Glomerular endothelial cell (primary cell): Measurements from ENCODE around the gene C9orf43. TPM values are rescaled to one million over a fixed set of nuclear protein-coding genes. Genes with fewer than 3 reads are reported as not detected.
A peak's percentile ranks its signal among the peaks of the same experiment; 100 is the strongest.
"Not testable (repeated sequence)": the region's sequence is repeated elsewhere in the genome, so short reads cannot be mapped to it uniquely, and the experiment has no call there.

ENCODE experiments used
- DNase-seq: peaks from one replicate; pipeline ENCODE4 v3.0.0-alpha.2; 2011; ENCODE audit warnings: low read depth, low spot score; ENCODE audit errors: extremely low read depth
- total RNA-seq: library from RNA; depleted of rRNA; stranded (reverse); fragments of >200 nt; gene quantifications from 2 replicates; pipeline ENCODE4 v1.2.3, GENCODE V29; 2015

Gene C9orf43, protein sequence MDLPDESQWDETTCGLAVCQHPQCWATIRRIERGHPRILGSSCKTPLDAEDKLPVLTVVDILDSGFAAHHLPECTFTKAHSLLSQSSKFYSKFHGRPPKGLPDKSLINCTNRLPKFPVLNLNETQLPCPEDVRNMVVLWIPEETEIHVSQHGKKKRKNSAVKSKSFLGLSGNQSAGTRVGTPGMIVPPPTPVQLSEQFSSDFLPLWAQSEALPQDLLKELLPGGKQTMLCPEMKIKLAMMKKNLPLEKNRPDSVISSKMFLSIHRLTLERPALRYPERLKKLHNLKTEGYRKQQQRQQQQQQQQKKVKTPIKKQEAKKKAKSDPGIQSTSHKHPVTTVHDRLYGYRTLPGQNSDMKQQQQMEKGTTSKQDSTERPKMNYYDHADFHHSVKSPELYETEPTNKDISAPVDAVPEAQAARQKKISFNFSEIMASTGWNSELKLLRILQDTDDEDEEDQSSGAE
- 0.48 and 0.53 TPM in 2 replicates for total RNA-seq

DNA sequence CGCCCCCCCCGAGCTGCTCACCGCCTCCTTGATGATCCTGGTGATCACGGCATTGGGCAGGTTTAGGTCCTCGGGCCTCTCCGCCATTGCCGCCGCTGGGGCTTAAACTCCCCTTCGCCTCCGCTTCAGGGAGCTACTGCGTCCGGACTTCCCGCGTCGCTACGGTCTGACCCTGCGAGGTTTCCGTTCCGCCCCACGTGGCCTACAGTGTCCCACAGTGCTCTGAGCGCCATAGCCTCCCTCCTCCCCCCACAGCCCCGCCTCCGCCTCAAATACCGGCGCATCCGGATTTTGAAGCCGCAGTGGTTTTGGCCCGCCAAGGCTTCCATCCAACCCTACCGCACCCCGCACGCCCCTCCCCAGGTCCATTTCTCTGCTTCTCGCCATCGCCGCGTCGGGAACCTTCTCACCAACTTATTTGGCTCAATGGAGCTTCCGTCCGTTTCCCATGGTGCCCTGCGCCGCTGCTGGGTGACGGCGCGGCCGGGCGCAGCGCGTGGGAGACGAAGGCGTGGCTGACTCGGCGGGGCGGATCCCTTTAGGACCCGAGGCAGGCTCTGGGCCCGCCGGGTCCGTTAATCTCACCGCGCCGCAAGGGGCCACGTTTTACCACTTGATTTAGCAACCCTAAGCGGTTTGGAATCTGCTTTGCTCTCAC lies at the start of gene C9orf43, which contains the start of gene POLE3:
Gene C9orf43 (plus strand): TSS at position 541 of the 658 bp plus-strand sequence. CDS start 2,747 bp downstream, outside the sequence.
Gene POLE3 (minus strand): TSS at position 469 of the 658 bp plus-strand sequence. CDS start 382 bp downstream, at position 87.
- peak; percentile 60 for DNase-seq

DNA sequence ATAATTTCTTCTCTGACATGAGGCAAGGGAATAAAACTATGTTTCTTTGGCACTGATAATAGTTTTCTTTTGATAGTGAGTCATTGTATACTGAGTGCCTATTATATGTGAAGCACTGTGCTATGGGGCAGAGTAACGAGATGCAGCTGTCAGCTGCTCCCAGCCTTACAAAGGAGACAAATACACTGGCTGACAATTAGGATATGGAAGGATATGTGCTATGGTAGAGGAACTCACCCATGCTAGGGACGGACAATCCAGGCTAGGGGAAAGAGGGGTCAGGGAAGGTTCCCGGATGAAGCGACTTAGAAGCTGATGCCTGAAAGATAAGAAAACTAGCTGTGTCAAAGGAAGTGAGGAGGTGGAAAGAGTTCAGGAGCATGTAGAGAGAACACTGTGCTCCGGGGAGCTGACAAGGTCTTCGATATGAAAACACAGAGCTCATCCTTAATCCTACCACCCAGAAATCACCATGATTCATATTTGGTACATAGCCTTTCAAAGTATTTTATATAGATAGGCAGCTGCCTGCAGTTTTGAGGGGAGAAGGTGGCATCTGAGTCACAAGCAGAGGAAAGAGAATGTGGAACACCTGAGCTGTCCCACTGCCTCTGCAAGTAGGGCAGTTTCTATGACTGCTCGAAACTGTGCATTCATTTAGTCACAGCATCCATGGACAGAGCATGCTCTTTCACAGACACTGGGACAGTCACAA lies 49.1 kb upstream of the C9orf43 start:
- DNase-seq, result no peak

DNA sequence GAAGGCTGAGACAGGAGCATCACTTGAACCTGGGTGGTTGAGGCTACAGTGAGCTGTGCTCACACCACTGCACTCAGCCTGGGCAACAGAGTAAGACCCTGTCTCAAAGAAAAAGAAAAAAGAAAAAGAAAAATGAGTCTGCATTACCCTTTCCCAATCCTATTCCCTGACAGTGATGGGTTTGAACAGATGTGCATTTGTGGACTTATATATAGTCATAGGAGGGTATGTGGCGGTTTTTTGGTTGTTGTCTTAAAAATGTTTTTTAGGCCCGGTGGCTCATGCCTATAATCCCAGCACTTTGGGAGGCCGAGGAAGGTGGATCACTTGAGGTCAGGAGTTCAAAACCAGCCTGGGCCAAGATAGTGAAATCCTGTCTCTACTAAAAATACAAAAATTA lies 47.2 kb upstream of the C9orf43 start:
- DNase-seq, result no peak

DNA sequence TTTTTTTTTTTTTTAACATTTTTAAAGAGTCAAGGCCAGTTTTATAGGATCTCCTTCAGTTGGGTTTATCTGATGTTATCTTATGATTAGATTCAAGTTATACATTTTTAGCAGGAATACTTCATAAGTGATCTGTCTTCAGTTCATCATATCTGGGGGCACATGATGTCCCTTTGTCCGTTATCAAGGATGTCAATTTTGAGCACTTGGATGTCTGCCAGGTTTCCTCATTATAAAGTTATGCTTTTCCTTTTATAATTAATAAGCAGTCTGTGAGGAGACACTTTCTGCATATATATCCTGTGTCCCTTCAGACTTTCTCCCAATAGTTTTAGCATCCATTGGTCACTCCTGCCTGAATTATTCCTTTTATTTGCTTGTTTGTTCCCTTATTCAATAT lies 45.6 kb upstream of the C9orf43 start:
- DNase-seq, result no peak

DNA sequence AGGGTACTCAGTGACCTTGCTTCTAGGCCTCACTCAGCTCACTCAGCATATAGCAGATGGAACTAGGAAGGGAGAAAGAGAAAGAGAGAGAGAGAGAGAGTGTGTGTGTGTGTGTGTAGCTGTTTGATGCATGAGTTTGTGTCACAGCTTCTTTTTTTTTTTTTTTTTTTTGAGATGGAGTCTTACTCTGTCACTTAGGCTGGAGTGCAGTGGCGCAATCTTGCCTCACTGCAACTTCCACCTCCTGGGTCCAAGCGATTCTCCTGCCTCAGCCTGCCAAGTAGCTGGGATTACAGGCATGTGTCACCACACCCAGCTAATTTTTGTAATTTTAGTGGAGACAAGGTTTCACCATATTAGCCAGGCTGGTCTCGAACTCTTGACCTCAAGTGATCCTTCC lies 44.9 kb upstream of the C9orf43 start:
- not testable (repeated sequence) for DNase-seq

DNA sequence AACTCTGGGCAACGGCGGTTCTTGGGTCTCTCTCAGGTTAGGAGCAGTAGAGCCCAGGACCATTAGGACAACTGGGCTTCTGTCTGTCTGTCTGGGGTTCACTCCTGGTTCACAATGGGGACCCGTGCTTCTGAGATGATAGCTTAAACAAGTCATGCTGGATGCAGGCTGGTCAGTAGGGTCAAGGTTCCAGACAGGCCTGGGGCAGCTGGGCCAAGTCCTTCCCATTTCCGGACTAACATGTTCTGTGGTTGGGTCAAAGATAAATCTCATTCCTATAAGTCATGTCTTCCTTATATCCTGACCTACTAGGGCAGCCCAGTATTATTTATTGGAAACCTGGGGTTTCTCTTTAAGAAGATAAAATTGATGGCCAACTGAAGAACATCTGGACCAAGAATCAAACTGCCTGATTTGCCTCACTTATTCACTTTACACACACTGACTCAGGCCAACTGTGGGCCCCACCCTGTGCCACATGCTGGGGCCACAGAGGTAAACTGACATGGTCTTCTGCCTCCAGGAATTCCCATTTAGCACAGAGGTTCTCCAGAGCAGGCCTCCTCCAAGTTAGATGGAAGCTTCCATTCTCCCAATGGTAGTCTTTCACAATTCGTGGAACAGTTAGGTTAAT lies 42.1 kb upstream of the C9orf43 start:
- DNase-seq, result no peak

DNA sequence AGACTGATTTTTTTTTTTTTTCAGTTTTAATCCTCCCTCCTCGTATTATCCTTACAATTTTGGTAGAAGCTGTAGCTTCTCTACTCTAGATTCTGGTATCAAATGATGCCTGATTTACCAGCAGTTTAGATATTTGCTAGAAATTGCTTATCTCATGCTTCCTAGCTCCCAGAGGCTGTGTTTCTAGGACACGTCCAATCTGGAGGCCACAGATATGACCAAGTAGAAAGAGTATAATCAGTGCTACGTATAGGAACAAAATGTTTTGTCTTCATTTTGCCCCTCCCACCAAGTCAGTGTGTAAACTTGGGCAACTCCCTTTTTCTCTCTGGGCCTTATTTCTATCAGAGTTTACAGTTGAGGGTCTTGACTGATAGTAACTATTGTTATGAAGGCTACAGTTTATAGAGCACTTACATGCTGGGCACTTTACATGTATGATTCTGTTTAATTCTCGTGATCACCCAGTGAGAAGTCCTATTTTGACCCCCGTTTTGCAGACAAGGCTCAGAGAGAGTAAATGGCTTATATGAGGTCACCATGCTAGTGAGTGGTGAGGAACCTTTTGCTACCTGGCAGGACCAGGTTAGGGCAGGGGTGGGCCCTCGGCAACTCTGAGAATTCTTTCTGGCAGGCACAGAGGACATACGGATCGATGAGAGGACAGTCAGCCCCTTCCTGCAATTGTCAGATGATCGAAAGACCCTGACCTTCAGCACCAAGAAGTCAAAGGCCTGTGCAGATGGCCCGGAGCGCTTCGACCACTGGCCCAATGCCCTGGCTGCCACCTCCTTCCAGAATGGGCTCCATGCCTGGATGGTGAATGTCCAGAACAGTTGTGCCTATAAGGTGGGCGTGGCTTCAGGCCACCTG lies 41.3 kb upstream of the C9orf43 start:
- no peak for DNase-seq

DNA sequence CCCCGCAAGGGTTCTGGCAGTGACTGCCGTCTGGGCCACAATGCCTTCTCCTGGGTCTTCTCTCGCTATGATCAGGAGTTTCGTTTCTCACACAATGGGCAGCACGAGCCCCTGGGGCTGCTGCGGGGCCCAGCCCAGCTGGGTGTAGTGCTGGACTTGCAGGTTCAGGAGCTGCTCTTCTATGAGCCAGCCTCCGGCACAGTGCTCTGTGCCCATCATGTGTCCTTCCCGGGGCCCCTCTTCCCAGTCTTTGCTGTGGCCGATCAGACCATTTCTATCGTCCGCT lies 40.7 kb upstream of the C9orf43 start:
- no peak for DNase-seq

DNA sequence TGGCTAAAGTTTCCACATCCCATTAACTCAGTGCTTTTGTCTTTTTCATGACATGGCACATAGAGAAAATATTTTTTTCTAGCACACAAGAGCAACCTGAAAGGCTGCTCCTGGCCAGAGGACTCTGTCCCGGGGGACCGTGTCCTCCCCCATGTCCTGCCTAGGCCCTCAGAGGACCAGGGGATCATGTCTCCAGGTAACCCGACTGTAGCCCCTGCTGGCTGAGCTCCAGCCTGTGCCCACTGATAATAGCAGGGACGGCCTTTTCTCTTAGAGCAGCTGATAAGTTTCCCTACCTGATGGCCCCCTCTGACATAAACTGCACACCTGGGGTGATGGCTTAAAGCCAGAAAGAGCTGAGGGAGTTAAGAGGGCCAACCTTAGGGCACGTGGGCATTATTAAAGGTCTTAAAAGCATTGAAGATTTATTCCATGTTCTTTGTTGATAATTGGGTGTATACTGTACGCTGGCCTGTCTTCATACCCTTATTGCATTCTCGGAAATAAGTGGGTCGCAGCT lies 39.7 kb upstream of the C9orf43 start:
- DNase-seq, result no peak

DNA sequence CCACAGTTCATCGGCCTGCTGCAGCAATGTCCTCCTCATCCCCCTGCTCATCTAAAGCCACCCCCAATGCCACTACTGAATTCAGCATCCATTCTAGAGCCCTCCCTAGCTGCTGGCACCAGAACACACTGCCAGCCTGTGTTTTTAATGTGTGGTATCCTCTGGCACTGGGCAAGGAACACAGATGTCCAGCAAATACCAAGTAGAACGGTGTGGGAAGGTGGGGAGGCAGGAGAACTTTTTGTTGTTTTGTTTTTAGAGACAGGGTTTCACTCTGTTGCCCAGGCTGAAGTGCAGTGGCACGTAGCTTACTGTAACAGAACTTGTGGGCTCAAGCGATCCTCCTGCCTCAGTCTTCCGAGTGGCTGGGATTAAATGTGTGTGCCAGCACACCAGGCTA lies 38.5 kb upstream of the C9orf43 start:
- no peak for DNase-seq

DNA sequence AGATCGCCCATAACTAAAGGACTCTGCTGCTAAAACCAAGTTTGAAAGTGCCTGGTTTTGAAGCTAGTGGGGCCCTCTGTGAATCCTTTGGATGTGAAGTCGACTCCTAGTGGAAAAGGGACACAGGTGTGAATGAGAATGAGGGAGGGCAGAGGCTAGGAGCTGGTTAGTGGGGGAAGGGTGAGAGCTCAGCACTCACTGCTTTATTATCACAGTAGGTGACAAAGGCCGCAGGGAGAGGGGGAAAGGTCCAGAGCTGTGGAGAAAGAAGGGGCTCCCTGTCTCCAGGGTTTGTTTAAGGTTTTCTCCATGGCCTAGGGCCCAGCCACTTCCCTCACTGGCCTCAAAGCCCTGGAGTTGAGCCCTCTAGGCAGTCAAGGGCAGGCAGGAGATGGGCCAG lies 37.3 kb upstream of the C9orf43 start:
- DNase-seq, result no peak

DNA sequence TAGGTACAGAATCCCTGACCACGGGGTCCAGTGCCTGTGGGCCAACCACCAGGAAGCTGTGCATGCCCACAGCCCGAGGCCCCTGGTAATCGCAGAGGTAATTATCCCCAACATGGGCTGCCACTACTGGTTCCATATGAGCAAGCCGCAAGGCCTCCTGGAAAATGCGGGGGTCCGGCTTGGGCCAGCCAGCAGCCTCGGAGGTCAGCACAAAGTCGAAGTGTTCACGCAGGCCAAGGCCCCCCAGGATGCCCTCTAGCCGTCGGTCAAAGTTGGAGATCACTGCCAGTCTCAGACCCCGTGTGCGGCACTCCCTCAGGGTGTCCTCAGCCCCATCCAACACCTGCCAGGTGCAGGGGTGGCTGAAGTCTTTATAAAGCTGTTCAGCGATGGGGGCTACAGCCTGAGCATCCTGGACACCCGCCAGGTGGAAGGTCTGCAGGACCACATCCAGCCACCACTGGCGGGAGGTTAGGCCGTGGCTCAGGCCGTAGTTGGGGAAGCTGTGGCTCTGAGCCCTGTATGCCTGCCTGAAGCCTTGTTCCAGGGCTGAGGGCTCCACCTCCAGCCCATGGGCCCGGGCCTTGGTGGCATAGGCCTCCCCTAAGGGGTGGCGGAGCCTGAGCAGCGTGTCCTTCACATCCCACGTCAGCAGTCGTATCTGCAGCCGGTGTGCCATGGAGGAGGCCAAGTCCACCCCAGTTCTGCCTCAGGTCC lies 36.7 kb upstream of the C9orf43 start:
- DNase-seq, result no peak

DNA sequence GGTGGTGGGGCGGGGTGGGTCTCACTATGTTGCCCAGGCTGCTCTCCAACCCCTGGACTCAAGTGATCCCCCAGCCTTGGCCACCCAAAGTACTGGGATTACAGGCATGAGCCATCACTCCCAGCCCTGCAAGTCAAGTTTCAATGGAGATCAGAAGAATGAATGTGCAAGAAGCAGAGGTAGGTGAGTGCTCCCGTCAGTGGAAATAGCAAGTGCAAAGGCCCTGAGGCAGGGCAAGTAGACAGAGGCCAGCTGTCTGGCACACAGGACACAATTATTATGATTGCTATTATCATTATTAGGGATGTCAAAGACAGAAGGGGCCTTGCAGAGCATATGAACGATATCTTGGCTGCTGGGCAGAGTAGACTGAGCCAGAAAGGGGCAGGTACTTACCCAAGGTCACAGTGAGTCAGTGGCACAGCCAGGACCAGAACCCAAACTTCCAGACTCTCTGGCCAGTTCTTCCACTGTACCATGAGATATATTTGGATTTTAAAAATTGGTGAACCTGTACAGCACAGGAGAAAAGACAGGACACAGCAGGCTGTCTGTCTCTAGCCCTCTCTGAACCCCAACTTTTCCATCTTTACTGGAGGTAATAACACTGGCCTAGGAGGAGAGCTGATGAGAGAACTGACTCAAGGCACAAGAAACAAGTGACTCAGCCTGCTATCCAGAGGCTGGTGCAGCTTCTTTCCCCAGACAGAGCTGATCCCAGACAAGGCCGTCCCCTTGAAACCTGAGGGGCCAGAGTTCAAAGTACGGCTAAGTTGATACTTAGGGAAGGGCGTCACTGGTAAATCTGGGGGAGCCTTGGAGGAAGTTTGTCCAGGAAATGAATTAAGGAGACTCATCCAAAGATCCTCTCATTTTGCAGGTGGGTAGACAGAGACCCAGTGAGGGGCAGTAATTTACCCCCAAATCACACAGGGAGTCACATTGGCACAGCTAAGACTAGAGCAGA lies 35.2 kb upstream of the C9orf43 start:
- no peak for DNase-seq

DNA sequence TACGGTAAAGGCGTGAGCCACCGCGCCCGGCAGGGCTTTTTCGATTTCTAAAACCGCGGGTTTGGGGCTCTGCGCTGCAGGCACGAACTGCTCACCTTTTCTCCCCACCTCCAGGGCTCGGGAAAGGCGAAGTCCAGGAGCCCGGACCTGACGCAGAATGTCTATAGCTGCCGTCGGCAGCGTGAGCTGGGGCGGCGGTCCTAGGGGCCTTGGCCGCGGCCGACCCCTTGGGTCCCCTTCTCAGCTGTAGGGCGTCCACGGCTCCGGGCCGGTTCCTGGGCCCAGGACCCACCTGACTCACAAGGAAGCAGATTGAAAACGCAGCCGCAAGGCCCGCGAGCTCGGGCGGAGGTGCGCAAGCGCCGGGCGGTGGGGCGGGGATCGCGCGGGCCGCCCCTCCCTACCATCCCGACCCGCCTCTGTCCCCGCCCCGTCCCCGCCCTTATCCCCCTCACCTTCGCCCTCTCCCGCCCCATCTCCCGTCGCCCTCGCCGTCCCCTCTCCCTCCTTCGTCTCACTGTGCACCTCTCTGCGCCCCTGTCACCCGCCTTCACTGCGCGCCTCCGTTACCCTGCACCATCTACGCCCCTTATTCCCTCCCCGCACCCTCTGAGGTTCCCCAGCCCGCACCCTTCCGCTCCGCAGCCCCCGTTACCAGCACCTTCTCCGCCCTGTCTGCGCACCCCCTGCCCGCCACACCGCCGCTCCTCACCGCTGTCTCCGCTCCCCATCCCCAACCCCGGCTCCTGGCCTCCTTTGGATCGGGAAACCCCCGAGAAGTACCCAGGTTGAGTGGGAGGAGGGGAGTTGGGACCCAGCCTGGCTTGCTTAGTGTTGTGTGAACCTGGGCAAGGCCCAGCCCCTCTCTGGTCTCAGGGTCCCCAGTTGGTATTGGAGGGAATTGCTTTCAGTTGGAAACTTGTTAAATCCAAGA lies 33.6 kb upstream of the C9orf43 start, which contains the start of gene HDHD3:
Gene HDHD3 (minus strand): TSS at position 353 of the 934 bp plus-strand sequence. CDS start 2,632 bp downstream, outside the sequence.
- DNase-seq, result no peak

DNA sequence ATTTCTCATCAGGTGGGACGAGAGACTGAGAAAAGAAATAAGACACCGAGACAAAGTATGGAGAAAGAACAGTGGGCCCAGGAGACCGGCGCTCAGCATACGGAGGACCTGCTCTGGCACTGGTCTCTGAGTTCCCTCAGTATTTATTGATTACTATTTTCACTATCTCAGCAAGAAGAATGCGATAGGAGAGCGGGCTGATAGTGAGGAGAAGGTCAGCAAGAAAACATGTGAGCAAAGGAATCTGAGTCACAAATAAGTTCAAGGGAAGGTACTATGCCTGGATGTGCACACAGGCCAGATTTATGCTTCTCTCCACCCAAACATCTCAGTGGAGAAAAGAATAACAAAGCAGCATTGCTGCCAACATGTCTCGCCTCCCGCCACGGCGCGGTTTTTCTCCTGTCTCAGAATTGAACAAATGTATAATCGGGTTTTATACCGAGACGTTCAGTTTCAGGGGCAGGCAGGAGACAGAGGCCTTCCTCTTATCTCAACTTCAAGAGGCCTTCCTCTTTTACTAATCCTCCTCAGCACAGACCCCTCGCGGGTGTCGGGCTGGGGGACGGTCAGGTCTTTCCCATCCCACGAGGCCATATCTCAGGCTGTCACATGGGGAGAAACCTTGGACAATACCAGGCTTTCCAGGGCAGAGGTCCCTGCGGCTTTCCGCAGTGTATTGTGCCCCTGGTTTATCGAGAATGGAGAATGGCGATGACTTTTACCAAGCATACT lies 31.3 kb upstream of the C9orf43 start:
- not testable (repeated sequence) for DNase-seq

DNA sequence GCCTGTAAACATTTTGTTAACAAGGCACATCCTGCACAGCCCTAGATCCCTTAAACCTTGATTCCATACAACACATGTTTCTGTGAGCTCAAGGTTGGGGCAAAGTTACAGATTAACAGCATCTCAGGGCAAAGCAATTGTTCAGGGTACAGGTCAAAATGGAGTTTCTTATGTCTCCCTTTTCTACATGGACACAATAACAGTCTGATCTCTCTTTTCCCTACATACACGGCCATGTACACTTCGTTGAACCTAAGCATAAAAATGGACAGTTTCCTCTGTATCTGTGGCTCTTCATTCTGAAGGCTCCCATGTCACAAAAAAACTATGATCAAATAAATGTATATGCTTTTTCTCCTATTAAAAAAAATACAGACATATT lies 30.7 kb upstream of the C9orf43 start:
- not testable (repeated sequence) for DNase-seq
